ENCODE results near the gene DNAH1. TPM values are rescaled to one million over a fixed set of nuclear protein-coding genes. Genes with fewer than 3 reads are reported as not detected.
A peak's percentile ranks its signal among the peaks of the same experiment; 100 is the strongest.

The DNAH1 gene
- total RNA-seq, 1 donor from 2014 or later: 7.3 TPM

DNA sequence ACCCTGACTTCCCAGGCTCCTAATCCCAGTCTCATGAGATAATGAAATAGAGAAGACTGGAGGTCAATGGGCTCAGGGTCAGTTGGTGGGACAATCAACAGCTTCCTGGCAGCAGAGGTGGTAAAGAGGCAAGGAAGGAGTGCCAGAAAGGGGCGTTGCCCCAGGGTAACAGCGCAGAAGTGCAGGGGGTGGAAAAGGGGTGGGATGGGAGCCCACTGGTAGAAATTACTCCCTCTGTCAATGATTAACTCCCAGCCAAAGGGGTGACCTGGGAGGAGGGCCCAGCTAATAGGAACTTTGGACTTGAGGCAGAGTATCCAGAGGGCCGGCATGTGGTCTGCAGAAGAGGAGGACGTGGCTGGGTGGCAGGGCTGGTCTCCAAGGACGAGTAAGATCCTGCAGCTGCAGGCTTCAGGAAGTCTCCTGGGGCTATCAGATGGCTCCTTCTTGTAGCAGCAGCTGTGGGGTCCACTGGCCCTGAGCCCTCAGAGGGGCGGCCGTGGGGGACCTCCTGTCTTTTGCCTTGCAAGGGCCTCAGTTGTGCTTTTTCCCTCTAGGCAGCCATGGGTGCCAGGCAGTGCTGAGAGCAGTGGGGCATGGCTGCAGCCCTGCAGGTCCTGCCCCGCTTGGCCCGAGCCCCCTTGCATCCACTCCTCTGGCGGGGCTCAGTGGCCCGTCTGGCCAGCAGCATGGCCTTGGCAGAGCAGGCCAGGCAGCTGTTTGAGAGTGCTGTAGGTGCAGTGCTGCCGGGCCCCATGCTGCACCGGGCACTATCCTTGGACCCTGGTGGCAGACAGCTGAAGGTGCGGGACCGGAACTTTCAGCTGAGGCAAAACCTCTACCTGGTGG, 26.1 kb upstream of the DNAH1 start:
- Mint-ChIP-seq H3K27me3 (no peaks in the 10 kb centered on the region), H3K4me1 (ENCODE audit: unreplicated experiment) (peaks cover 23% of the 10 kb centered on the region), H3K9me3 (no peaks in the 10 kb centered on the region), H3K4me3 (peak overlapping the region; percentile 100), H3K27ac (peak overlapping the region; percentile 100), H3K36me3 (no peaks in the 10 kb centered on the region)
- TF ChIP-seq, protein P1, sequence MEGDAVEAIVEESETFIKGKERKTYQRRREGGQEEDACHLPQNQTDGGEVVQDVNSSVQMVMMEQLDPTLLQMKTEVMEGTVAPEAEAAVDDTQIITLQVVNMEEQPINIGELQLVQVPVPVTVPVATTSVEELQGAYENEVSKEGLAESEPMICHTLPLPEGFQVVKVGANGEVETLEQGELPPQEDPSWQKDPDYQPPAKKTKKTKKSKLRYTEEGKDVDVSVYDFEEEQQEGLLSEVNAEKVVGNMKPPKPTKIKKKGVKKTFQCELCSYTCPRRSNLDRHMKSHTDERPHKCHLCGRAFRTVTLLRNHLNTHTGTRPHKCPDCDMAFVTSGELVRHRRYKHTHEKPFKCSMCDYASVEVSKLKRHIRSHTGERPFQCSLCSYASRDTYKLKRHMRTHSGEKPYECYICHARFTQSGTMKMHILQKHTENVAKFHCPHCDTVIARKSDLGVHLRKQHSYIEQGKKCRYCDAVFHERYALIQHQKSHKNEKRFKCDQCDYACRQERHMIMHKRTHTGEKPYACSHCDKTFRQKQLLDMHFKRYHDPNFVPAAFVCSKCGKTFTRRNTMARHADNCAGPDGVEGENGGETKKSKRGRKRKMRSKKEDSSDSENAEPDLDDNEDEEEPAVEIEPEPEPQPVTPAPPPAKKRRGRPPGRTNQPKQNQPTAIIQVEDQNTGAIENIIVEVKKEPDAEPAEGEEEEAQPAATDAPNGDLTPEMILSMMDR (conservative IDR thresholded peaks at IDR 0.05): peak; percentile 31
- DNase-seq (ENCODE audit: extremely low spot score, unreplicated experiment): no peak

DNA sequence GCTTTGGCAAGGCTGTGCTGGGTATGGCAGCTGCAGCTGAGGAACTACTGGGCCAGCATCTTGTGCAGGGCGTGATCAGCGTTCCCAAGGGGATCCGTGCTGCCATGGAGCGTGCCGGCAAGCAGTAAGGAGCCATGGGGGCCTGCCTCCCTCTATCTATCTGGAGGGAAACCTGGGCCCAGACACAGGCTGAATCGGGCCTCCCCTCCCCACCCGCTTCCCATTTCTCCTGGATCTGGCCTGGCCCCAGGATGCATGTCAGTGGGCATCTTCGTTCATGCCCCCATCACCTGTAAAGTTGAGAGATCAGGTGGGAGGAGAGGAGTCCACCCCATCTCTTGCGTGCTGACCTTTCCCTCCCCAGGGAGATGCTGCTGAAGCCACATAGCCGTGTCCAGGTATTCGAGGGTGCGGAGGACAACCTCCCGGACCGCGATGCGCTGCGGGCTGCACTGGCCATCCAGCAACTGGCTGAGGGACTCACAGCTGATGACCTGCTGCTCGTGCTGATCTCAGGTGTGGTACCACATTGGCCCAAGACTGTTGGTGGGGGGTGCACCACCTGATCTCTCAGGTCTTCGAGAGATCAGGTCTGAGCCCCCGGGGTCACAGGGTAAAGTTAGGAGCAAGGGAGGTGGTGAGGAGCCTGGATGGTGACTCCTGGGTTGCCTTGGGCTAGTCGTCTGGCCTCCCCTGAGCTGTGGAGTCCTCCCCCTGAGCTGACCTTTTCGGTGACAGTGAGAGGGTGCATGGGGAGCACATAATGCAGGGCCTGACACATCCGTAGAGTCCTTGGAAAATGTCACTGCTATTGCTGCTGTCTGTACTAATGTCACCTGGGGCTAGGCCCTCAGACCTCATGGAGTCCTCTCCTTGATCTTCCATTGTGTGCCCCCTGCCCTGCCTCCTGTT, 25.3 kb upstream of the DNAH1 start:
- no peak for DNase-seq (ENCODE audit: extremely low spot score, unreplicated experiment)
- TF ChIP-seq, protein P1 (conservative IDR thresholded peaks at IDR 0.05): no peak
- Mint-ChIP-seq H3K9me3 (no peaks in the 10 kb centered on the region), H3K4me3 (peak overlapping the region; percentile 86), H3K27me3 (no peaks in the 10 kb centered on the region), H3K27ac (peak overlapping the region; percentile 80), H3K36me3 (no peaks in the 10 kb centered on the region), H3K4me1 (ENCODE audit: unreplicated experiment) (peaks cover 18% of the 10 kb centered on the region)

DNA sequence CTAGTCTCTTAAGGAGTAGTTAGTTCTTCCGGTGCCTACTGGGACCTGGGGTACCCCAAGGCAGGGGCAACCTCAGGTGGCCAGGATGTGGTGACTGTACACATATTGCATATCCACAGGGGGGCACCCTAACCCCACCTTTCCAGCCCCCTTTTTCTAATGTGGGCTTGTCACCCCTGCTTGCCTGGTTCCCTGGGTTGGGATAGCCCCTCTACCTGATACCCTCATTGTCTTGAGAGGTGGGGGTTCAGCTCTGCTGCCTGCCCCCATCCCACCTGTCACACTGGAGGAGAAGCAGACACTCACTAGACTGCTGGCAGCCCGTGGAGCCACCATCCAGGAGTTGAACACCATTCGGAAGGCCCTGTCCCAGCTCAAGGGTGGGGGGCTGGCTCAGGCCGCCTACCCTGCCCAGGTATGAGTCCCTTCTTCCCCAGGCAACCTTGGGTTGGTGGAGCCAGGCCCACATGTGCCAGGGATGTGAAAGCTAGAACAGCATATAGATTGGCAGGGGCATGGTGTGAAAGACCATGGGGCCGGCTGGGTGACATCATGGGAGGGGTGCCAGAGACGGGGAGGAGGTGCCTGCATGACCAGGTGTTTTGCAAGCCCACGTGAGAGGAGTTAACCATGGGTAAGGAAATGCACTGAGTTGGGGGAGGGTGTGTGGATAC, 24.5 kb upstream of the DNAH1 start:
- TF ChIP-seq, protein P1 (conservative IDR thresholded peaks at IDR 0.05): peak; percentile 80
- Mint-ChIP-seq H3K27me3 (no peaks in the 10 kb centered on the region), H3K27ac (peak overlapping the region; percentile 80), H3K4me3 (peak overlapping the region; percentile 86), H3K4me1 (ENCODE audit: unreplicated experiment) (peaks cover 18% of the 10 kb centered on the region), H3K9me3 (no peaks in the 10 kb centered on the region), H3K36me3 (no peaks in the 10 kb centered on the region)
- no peak for DNase-seq (ENCODE audit: extremely low spot score, unreplicated experiment)

DNA sequence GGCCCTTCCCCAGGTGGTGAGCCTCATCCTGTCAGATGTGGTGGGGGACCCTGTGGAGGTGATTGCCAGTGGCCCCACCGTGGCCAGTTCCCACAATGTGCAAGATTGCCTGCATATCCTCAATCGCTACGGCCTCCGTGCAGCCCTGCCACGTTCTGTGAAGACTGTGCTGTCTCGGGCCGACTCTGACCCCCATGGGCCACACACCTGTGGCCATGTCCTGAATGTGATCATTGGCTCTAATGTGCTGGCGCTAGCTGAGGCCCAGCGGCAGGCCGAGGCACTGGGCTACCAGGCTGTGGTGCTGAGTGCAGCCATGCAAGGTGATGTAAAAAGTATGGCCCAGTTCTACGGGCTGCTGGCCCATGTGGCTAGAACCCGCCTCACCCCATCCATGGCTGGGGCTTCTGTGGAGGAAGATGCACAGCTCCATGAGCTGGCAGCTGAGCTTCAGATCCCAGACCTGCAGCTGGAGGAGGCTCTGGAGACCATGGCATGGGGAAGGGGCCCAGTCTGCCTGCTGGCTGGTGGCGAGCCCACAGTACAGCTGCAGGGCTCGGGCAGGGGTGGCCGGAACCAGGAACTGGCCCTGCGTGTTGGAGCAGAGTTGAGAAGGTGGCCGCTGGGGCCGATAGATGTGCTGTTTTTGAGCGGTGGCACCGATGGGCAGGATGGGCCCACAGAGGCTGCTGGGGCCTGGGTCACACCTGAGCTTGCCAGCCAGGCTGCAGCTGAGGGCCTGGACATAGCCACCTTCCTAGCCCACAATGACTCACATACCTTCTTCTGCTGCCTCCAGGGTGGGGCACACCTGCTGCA, 23.7 kb upstream of the DNAH1 start:
- H3K4me1 Mint-ChIP-seq (ENCODE audit: unreplicated experiment): peaks cover 13% of the 10 kb centered on the region
- no peak for DNase-seq (ENCODE audit: extremely low spot score, unreplicated experiment)
- H3K36me3 Mint-ChIP-seq: no peaks in the 10 kb centered on the region
- H3K27me3 Mint-ChIP-seq: no peaks in the 10 kb centered on the region
- H3K4me3 Mint-ChIP-seq: no peak overlapping the region
- TF ChIP-seq, protein P1 (conservative IDR thresholded peaks at IDR 0.05): no peak
- H3K9me3 Mint-ChIP-seq: no peaks in the 10 kb centered on the region
- H3K27ac Mint-ChIP-seq: no peak overlapping the region

Measured in type B pancreatic cell (in vitro differentiated cells).